Skeletal muscle tissue (tissue), 4 donors: Measurements from ENCODE around the gene ALG14. TPM values are rescaled to one million over a fixed set of nuclear protein-coding genes. Genes with fewer than 3 reads are reported as not detected.

ENCODE experiments used
- H3K27ac ChIP-seq: one replicate; pipeline ENCODE4 v1.7.0; 2013; ENCODE audit warnings: mild to moderate bottlenecking, low read depth, low read length, inconsistent platforms
- H3K27me3 ChIP-seq, 3 donors: one replicate each; pipeline ENCODE4 v1.7.0; 2013; ENCODE audit warnings: low read length in 3 of 3; ENCODE audit not compliant: control insufficient read depth in 3 of 3, insufficient read depth in 3 of 3
- H3K36me3 ChIP-seq, 3 donors: one replicate each; pipeline ENCODE4 v1.7.0; 2013; ENCODE audit warnings: low read length in 3 of 3; ENCODE audit not compliant: control insufficient read depth in 3 of 3, insufficient read depth in 3 of 3
- H3K4me1 ChIP-seq, 3 donors: one replicate each; pipeline ENCODE4 v1.7.0; 2013; ENCODE audit warnings: low read length in 3 of 3, mild to moderate bottlenecking in 3 of 3; ENCODE audit not compliant: control insufficient read depth in 3 of 3, insufficient read depth in 3 of 3
- H3K4me3 ChIP-seq, 3 donors: one replicate each; pipeline ENCODE4 v1.7.0; 2013; ENCODE audit warnings: low read length in 3 of 3
- H3K9ac ChIP-seq, 3 donors: one replicate each; pipeline ENCODE4 v1.7.0; 2013; ENCODE audit warnings: low read length in 3 of 3, mild to moderate bottlenecking in 3 of 3, moderate library complexity in 2 of 3, low read depth in 1 of 3
- H3K9me3 ChIP-seq, 3 donors: one replicate each; pipeline ENCODE4 v1.7.0; 2013; ENCODE audit warnings: low read length in 3 of 3; ENCODE audit not compliant: control insufficient read depth in 3 of 3
- total RNA-seq: library from RNA; depleted of rRNA; stranded (reverse); fragments of >200 nt; gene quantifications from one replicate; pipeline ENCODE4 v1.2.3, GENCODE V29; 2014
- donor health status: Osteomylitis.

The ALG14 gene
- total RNA-seq, 1 donor from 2014 or later: 1.0 TPM

- no peaks in the 10 kb centered on the region for H3K27me3 ChIP-seq
These were observed 94.3 kb downstream of the ALG14 start for GRCh38 chr1:94978401-94978800.

GRCh38 chr1:94976971-94977548, 95.7 kb downstream of the ALG14 start:
- H3K4me1 ChIP-seq: peaks cover 0 to 11% (median 3%) of the 10 kb centered on the region in 3 donors
- no peaks in the 10 kb centered on the region for H3K27me3 ChIP-seq
- H3K36me3 ChIP-seq: no peaks in the 10 kb centered on the region
- no peaks in the 10 kb centered on the region for H3K9me3 ChIP-seq
- no peak overlapping the region for H3K27ac ChIP-seq
- no peak overlapping the region for H3K4me3 ChIP-seq
- H3K9ac ChIP-seq: no peak overlapping the region

More at GRCh38 chr1:94978401-94978800, 94.3 kb downstream of the ALG14 start:
- no peak overlapping the region for H3K27ac ChIP-seq
- no peak overlapping the region for H3K9ac ChIP-seq
- H3K4me3 ChIP-seq: no peak overlapping the region
- no peaks in the 10 kb centered on the region for H3K36me3 ChIP-seq
- H3K4me1 ChIP-seq: peaks cover 0 to 18% (median 3%) of the 10 kb centered on the region in 3 donors
- no peaks in the 10 kb centered on the region for H3K9me3 ChIP-seq

GRCh38 chr1:94974824-94975223, 97.9 kb downstream of the ALG14 start:
- Histone ChIP-seq H3K9ac (no peak overlapping the region), H3K9me3 (no peaks in the 10 kb centered on the region), H3K36me3 (no peaks in the 10 kb centered on the region), H3K4me3 (no peak overlapping the region), H3K27ac (peak overlapping the region; percentile 51), H3K27me3 (no peaks in the 10 kb centered on the region), H3K4me1 (peaks cover 0 to 7% (median 6%) of the 10 kb centered on the region in 3 donors)

- peak overlapping the region; percentile 69 for H3K27ac ChIP-seq
- no peaks in the 10 kb centered on the region for H3K9me3 ChIP-seq
- H3K9ac ChIP-seq: no peak overlapping the region
- H3K36me3 ChIP-seq: no peaks in the 10 kb centered on the region
- no peak overlapping the region for H3K4me3 ChIP-seq
- peaks cover 0 to 7% (median 6%) of the 10 kb centered on the region in 3 donors for H3K4me1 ChIP-seq
- H3K27me3 ChIP-seq: no peaks in the 10 kb centered on the region
These were observed 98.5 kb downstream of the ALG14 start for GRCh38 chr1:94974241-94974640.

- H3K9ac ChIP-seq: no peak overlapping the region
- no peaks in the 10 kb centered on the region for H3K36me3 ChIP-seq
- no peaks in the 10 kb centered on the region for H3K9me3 ChIP-seq
- H3K4me1 ChIP-seq: peaks cover 0 to 7% (median 6%) of the 10 kb centered on the region in 3 donors
- no peak overlapping the region for H3K4me3 ChIP-seq
- no peaks in the 10 kb centered on the region for H3K27me3 ChIP-seq
- H3K27ac ChIP-seq: peak overlapping the region; percentile 69
These were observed 99.3 kb downstream of the ALG14 start for GRCh38 chr1:94973309-94973922.

GRCh38 chr1:94971491-94971924, 101.2 kb downstream of the ALG14 start:
- H3K9me3 ChIP-seq: no peaks in the 10 kb centered on the region
- no peaks in the 10 kb centered on the region for H3K36me3 ChIP-seq
- peaks cover 0 to 7% (median 6%) of the 10 kb centered on the region in 3 donors for H3K4me1 ChIP-seq
- no peaks in the 10 kb centered on the region for H3K27me3 ChIP-seq
- H3K4me3 ChIP-seq: no peak overlapping the region
- H3K9ac ChIP-seq: no peak overlapping the region
- peak overlapping the region; percentile 36 for H3K27ac ChIP-seq

GRCh38 chr1:94970783-94971182, 102.0 kb downstream of the ALG14 start:
- H3K27ac ChIP-seq: no peak overlapping the region
- peaks cover 0 to 7% (median 6%) of the 10 kb centered on the region in 3 donors for H3K4me1 ChIP-seq
- no peaks in the 10 kb centered on the region for H3K9me3 ChIP-seq
- H3K27me3 ChIP-seq: no peaks in the 10 kb centered on the region
- H3K4me3 ChIP-seq: no peak overlapping the region
- H3K36me3 ChIP-seq: no peaks in the 10 kb centered on the region
- H3K9ac ChIP-seq: no peak overlapping the region

GRCh38 chr1:94969137-94969536, 103.6 kb downstream of the ALG14 start:
- Histone ChIP-seq H3K27me3 (no peaks in the 10 kb centered on the region), H3K4me1 (peaks cover 0 to 7% (median 6%) of the 10 kb centered on the region in 3 donors), H3K36me3 (no peaks in the 10 kb centered on the region), H3K27ac (no peak overlapping the region), H3K9me3 (no peaks in the 10 kb centered on the region), H3K9ac (no peak overlapping the region), H3K4me3 (no peak overlapping the region)

GRCh38 chr1:94966033-94966432, 106.7 kb downstream of the ALG14 start:
- no peaks in the 10 kb centered on the region for H3K9me3 ChIP-seq
- no peak overlapping the region for H3K27ac ChIP-seq
- H3K4me1 ChIP-seq: peaks cover 2 to 4% (median 3%) of the 10 kb centered on the region in 3 donors
- H3K4me3 ChIP-seq: no peak overlapping the region
- no peak overlapping the region for H3K9ac ChIP-seq
- H3K27me3 ChIP-seq: no peaks in the 10 kb centered on the region
- H3K36me3 ChIP-seq: no peaks in the 10 kb centered on the region

- Histone ChIP-seq H3K9ac (no peak overlapping the region), H3K27ac (no peak overlapping the region), H3K4me3 (no peak overlapping the region), H3K27me3 (no peaks in the 10 kb centered on the region), H3K36me3 (no peaks in the 10 kb centered on the region), H3K9me3 (no peaks in the 10 kb centered on the region), H3K4me1 (peaks cover 0 to 4% (median 2%) of the 10 kb centered on the region in 3 donors)
These were observed 108.9 kb downstream of the ALG14 start for GRCh38 chr1:94963864-94964263.
